ENCODE results near the gene GTF2H4.
"Not testable (repeated sequence)": the region's sequence is repeated elsewhere in the genome, so short reads cannot be mapped to it uniquely, and the experiment has no call there.

The GTF2H4 gene

GRCh38 chr6:30896541-30896940, 11.5 kb upstream of the GTF2H4 start:
- DNase-seq (ENCODE audit: low spot score in 2 of 2) (no peak), ATAC-seq (ENCODE audit: low read depth) (no peak)
- H3K4me3 Mint-ChIP-seq = no peak overlapping the region
- no peaks in the 10 kb centered on the region for H3K9me3 Mint-ChIP-seq
- no peak overlapping the region for H3K27ac Mint-ChIP-seq
- H3K27me3 Mint-ChIP-seq = no peaks in the 10 kb centered on the region
- peaks cover 33% of the 10 kb centered on the region for H3K36me3 Mint-ChIP-seq
- no peaks in the 10 kb centered on the region for H3K4me1 Mint-ChIP-seq

GRCh38 chr6:30897882-30898281, 10.1 kb upstream of the GTF2H4 start:
- H3K27ac Mint-ChIP-seq = no peak overlapping the region
- no peaks in the 10 kb centered on the region for H3K9me3 Mint-ChIP-seq
- ATAC-seq (ENCODE audit: low read depth) (no peak), DNase-seq (ENCODE audit: low spot score in 2 of 2) (no peak)
- H3K4me1 Mint-ChIP-seq = peaks cover 6% of the 10 kb centered on the region
- no peak overlapping the region for H3K4me3 Mint-ChIP-seq
- H3K27me3 Mint-ChIP-seq = no peaks in the 10 kb centered on the region
- peaks cover 27% of the 10 kb centered on the region for H3K36me3 Mint-ChIP-seq

GRCh38 chr6:30898750-30899360, 9.2 kb upstream of the GTF2H4 start:
- ATAC-seq (ENCODE audit: low read depth) (no peak), DNase-seq (ENCODE audit: low spot score in 2 of 2) (no peak)
- H3K9me3 Mint-ChIP-seq = no peaks in the 10 kb centered on the region
- no peak overlapping the region for H3K4me3 Mint-ChIP-seq
- H3K36me3 Mint-ChIP-seq = peaks cover 26% of the 10 kb centered on the region
- H3K27ac Mint-ChIP-seq = no peak overlapping the region
- no peaks in the 10 kb centered on the region for H3K27me3 Mint-ChIP-seq
- H3K4me1 Mint-ChIP-seq = peaks cover 7% of the 10 kb centered on the region

GRCh38 chr6:30900863-30901417, 7.1 kb upstream of the GTF2H4 start:
- no peak for DNase-seq (ENCODE audit: low spot score in 2 of 2)
- Mint-ChIP-seq H3K9me3 (no peaks in the 10 kb centered on the region), H3K36me3 (peaks cover 17% of the 10 kb centered on the region), H3K4me3 (no peak overlapping the region), H3K27me3 (no peaks in the 10 kb centered on the region), H3K4me1 (peaks cover 7% of the 10 kb centered on the region), H3K27ac (no peak overlapping the region)
- no peak for ATAC-seq (ENCODE audit: low read depth)

GRCh38 chr6:30901436-30901835, 6.6 kb upstream of the GTF2H4 start:
- H3K9me3 Mint-ChIP-seq = no peaks in the 10 kb centered on the region
- H3K36me3 Mint-ChIP-seq = peaks cover 16% of the 10 kb centered on the region
- no peak overlapping the region for H3K27ac Mint-ChIP-seq
- no peak for DNase-seq (ENCODE audit: low spot score in 2 of 2)
- no peak for ATAC-seq (ENCODE audit: low read depth)
- no peaks in the 10 kb centered on the region for H3K27me3 Mint-ChIP-seq
- H3K4me3 Mint-ChIP-seq = no peak overlapping the region
- H3K4me1 Mint-ChIP-seq = peaks cover 7% of the 10 kb centered on the region

- not testable (repeated sequence) for H3K27me3 Mint-ChIP-seq; H3K4me3 Mint-ChIP-seq; H3K27ac Mint-ChIP-seq; H3K4me1 Mint-ChIP-seq; DNase-seq (ENCODE audit: low spot score in 2 of 2); ATAC-seq (ENCODE audit: low read depth); H3K9me3 Mint-ChIP-seq
- H3K36me3 Mint-ChIP-seq = peaks cover 13% of the 10 kb centered on the region
These were observed 5.8 kb upstream of the GTF2H4 start for GRCh38 chr6:30902196-30902595.

GRCh38 chr6:30902709-30903108, 5.3 kb upstream of the GTF2H4 start:
- no peaks in the 10 kb centered on the region for H3K27me3 Mint-ChIP-seq
- no peak overlapping the region for H3K27ac Mint-ChIP-seq
- no peaks in the 10 kb centered on the region for H3K9me3 Mint-ChIP-seq
- no peak for DNase-seq (ENCODE audit: low spot score in 2 of 2)
- H3K4me1 Mint-ChIP-seq = peaks cover 9% of the 10 kb centered on the region
- no peak overlapping the region for H3K4me3 Mint-ChIP-seq
- H3K36me3 Mint-ChIP-seq = peaks cover 13% of the 10 kb centered on the region
- ATAC-seq (ENCODE audit: low read depth) = no peak

GRCh38 chr6:30903236-30903635, 4.8 kb upstream of the GTF2H4 start:
- H3K4me1 Mint-ChIP-seq = peaks cover 14% of the 10 kb centered on the region

GRCh38 chr6:30907290-30907757, 683 bp upstream of the GTF2H4 start:
- Mint-ChIP-seq H3K4me1 (peaks cover 25% of the 10 kb centered on the region), H3K4me3 (peak overlapping the region; percentile 98)
- H3K9me3 Mint-ChIP-seq; DNase-seq (ENCODE audit: low spot score in 2 of 2); H3K27ac Mint-ChIP-seq; ATAC-seq (ENCODE audit: low read depth); H3K36me3 Mint-ChIP-seq; H3K27me3 Mint-ChIP-seq: not testable (repeated sequence)

More at GRCh38 chr6:30903236-30903635, 4.8 kb upstream of the GTF2H4 start:
- ATAC-seq (ENCODE audit: low read depth) (peak; percentile 18), DNase-seq (ENCODE audit: low spot score in 2 of 2) (no peak)
- Mint-ChIP-seq H3K9me3 (no peaks in the 10 kb centered on the region), H3K4me3 (no peak overlapping the region), H3K27me3 (no peaks in the 10 kb centered on the region), H3K27ac (no peak overlapping the region), H3K36me3 (peaks cover 12% of the 10 kb centered on the region)

- no peak for ATAC-seq (ENCODE audit: low read depth)
- Mint-ChIP-seq H3K4me1 (peaks cover 19% of the 10 kb centered on the region), H3K27ac (peak overlapping the region; percentile 85), H3K9me3 (no peaks in the 10 kb centered on the region), H3K36me3 (peaks cover 8% of the 10 kb centered on the region), H3K27me3 (no peaks in the 10 kb centered on the region), H3K4me3 (peak overlapping the region; percentile 98)
- DNase-seq (ENCODE audit: low spot score in 2 of 2) = no peak
These were observed 693 bp downstream of the GTF2H4 start for GRCh38 chr6:30908700-30909099.

- H3K27me3 Mint-ChIP-seq; H3K4me3 Mint-ChIP-seq; H3K36me3 Mint-ChIP-seq; DNase-seq (ENCODE audit: low spot score in 2 of 2); H3K9me3 Mint-ChIP-seq; H3K27ac Mint-ChIP-seq; ATAC-seq (ENCODE audit: low read depth): not testable (repeated sequence)
- H3K4me1 Mint-ChIP-seq = peaks cover 26% of the 10 kb centered on the region
These were observed 2.5 kb downstream of the GTF2H4 start for GRCh38 chr6:30910473-30910872.

GRCh38 chr6:30912746-30913520, 4.9 kb downstream of the GTF2H4 start:
- peak overlapping the region; percentile 54 for H3K27ac Mint-ChIP-seq
- H3K4me1 Mint-ChIP-seq = peaks cover 34% of the 10 kb centered on the region
- peaks cover 17% of the 10 kb centered on the region for H3K36me3 Mint-ChIP-seq
- ATAC-seq (ENCODE audit: low read depth) (no peak), DNase-seq (ENCODE audit: low spot score in 2 of 2) (no peak)
- no peaks in the 10 kb centered on the region for H3K27me3 Mint-ChIP-seq
- H3K9me3 Mint-ChIP-seq = no peaks in the 10 kb centered on the region
- peak overlapping the region; percentile 94 for H3K4me3 Mint-ChIP-seq

GRCh38 chr6:30913721-30914075, 5.7 kb downstream of the GTF2H4 start:
- H3K4me3 Mint-ChIP-seq = peak overlapping the region; percentile 94

GRCh38 chr6:30914076-30914853, 6.3 kb downstream of the GTF2H4 start, which contains the start of gene VARS2:
Gene VARS2, plus strand, starts transcription at chr6:30914238. Its CDS starts 599 bp downstream, at chr6:30914837.
- peak within 1 kb of the TSS; percentile 84 for H3K27ac Mint-ChIP-seq
- DNase-seq (ENCODE audit: low spot score in 2 of 2) (peak; percentile 88 to 90), ATAC-seq (ENCODE audit: low read depth) (peak; percentile 95)
- peaks cover 24% of the 10 kb centered on the region for H3K36me3 Mint-ChIP-seq
- H3K4me3 Mint-ChIP-seq = peak within 1 kb of the TSS; percentile 94
- no peaks in the 10 kb centered on the region for H3K27me3 Mint-ChIP-seq
- H3K4me1 Mint-ChIP-seq = peaks cover 22% of the 10 kb centered on the region
- H3K9me3 Mint-ChIP-seq = no peaks in the 10 kb centered on the region

More at GRCh38 chr6:30913721-30914075, 5.7 kb downstream of the GTF2H4 start:
- ATAC-seq (ENCODE audit: low read depth) = peak; percentile 3
- Mint-ChIP-seq H3K27ac (peak overlapping the region; percentile 84), H3K4me1 (peaks cover 27% of the 10 kb centered on the region), H3K9me3 (no peaks in the 10 kb centered on the region), H3K36me3 (peaks cover 22% of the 10 kb centered on the region), H3K27me3 (no peaks in the 10 kb centered on the region)
- no peak for DNase-seq (ENCODE audit: low spot score in 2 of 2)
